ENCODE results near the gene DCXR. TPM values are rescaled to one million over a fixed set of nuclear protein-coding genes. Genes with fewer than 3 reads are reported as not detected.

The DCXR gene
- total RNA-seq, 1 experiment from 2014 or later = 306 TPM

DNA sequence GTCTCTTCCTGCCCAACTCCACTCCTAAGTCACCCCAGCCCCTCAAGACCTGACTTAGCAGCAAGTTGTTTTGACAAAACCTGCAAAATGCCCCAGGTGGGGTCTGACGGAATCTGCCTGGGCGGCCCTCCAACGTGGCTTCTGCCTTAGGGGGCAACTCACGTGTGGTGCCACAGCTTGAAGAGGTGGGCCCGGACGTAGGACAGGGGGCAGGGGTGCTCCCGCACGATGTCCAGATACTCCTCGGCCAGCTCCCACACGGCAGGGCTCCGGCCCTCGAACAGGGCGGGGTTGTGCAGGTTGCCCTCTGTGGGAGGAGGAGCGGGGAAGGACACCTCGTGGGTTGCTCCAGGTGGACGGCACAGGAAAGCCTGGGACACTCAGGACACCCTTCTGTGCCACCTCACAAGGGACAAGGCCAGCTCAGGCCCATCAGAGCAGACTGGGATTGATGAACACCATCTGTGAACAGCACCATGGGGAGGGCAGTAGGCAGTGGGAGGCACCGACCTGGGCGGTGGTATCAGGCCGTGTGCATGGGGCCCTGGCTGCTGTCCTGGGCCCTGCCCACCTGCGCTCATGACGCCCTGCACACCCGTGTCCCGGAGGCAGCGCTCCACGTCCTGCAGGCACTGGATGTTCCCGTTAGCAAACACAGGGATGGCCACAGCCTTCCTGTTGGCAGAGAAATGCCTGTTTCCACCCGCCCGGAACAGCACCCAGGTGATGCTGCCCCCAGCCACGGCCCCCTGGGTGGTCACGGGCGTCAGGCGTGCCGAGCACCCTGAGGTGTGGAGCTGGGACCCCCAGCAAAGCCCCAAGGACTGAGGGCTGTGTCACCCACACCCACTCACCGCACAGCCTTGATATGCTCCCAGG is 23.8 kb upstream of the DCXR start:
- no TSS peak for BruUV-seq (replicated peaks)
- no peaks in the 10 kb centered on the region for H3K9me3 ChIP-seq (ENCODE audit: control insufficient read depth in 1 of 2, insufficient read depth in 1 of 2, low read depth in 1 of 2, low read length in 2 of 2)
- no peak for TF ChIP-seq ELF1 (IDR thresholded peaks at IDR 0.05; ENCODE audit: borderline replicate concordance, low read depth)
- TF ChIP-seq ZNF274 (IDR thresholded peaks at IDR 0.05; ENCODE audit: low read depth, low read length) = no peak
- no peak for TF ChIP-seq CBX3 (IDR thresholded peaks at IDR 0.05; ENCODE audit: low read depth)
- TF ChIP-seq POLR2A (IDR thresholded peaks at IDR 0.05; ENCODE audit: borderline replicate concordance, extremely low read depth, insufficient read depth, insufficient read length) = no peak
- TF ChIP-seq RAD21 (IDR thresholded peaks at IDR 0.05; ENCODE audit: low read depth) = no peak
- no peak for TF ChIP-seq REST (IDR thresholded peaks at IDR 0.05; ENCODE audit: low read depth)
- no peak for TF ChIP-seq EZH2phosphoT487 (IDR thresholded peaks at IDR 0.05; ENCODE audit: borderline replicate concordance)
- no peak for TF ChIP-seq JUND (IDR thresholded peaks at IDR 0.05)
- no peak for TF ChIP-seq EZH2 (IDR thresholded peaks at IDR 0.05)
- no peak for TF ChIP-seq CEBPB (IDR thresholded peaks at IDR 0.05; ENCODE audit: low read depth)
- TF ChIP-seq SIN3A (IDR thresholded peaks at IDR 0.05; ENCODE audit: low read depth) = no peak
- TF ChIP-seq, protein P1, sequence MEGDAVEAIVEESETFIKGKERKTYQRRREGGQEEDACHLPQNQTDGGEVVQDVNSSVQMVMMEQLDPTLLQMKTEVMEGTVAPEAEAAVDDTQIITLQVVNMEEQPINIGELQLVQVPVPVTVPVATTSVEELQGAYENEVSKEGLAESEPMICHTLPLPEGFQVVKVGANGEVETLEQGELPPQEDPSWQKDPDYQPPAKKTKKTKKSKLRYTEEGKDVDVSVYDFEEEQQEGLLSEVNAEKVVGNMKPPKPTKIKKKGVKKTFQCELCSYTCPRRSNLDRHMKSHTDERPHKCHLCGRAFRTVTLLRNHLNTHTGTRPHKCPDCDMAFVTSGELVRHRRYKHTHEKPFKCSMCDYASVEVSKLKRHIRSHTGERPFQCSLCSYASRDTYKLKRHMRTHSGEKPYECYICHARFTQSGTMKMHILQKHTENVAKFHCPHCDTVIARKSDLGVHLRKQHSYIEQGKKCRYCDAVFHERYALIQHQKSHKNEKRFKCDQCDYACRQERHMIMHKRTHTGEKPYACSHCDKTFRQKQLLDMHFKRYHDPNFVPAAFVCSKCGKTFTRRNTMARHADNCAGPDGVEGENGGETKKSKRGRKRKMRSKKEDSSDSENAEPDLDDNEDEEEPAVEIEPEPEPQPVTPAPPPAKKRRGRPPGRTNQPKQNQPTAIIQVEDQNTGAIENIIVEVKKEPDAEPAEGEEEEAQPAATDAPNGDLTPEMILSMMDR (IDR thresholded peaks at IDR 0.05 in 2 of 3, conservative IDR thresholded peaks at IDR 0.05 in 1 of 3; ENCODE audit: borderline replicate concordance in 1 of 3, insufficient read depth in 1 of 3, low read depth in 2 of 3, low read length in 2 of 3) = no peak
- no peak for TF ChIP-seq SP1 (IDR thresholded peaks at IDR 0.05; ENCODE audit: low read depth)
- TF ChIP-seq, protein P2, sequence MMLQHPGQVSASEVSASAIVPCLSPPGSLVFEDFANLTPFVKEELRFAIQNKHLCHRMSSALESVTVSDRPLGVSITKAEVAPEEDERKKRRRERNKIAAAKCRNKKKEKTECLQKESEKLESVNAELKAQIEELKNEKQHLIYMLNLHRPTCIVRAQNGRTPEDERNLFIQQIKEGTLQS (IDR thresholded peaks at IDR 0.05) = no peak
- TF ChIP-seq ZFX (IDR thresholded peaks at IDR 0.05) = no peak
- no peak for TF ChIP-seq EGR1 (IDR thresholded peaks at IDR 0.05; ENCODE audit: low read depth)
- TF ChIP-seq TCF7L2 (IDR thresholded peaks at IDR 0.05; ENCODE audit: borderline replicate concordance, extremely low read depth, insufficient read depth, insufficient read length) = no peak
- no peak for TF ChIP-seq SRF (IDR thresholded peaks at IDR 0.05; ENCODE audit: low read depth)
- no peak for TF ChIP-seq ZBTB33 (IDR thresholded peaks at IDR 0.05; ENCODE audit: extremely low read depth, insufficient replicate concordance, low read length)
- TF ChIP-seq POLR2AphosphoS5 (IDR thresholded peaks at IDR 0.05; ENCODE audit: low read depth, low read length) = no peak

More for the DNA sequence above, 23.8 kb upstream of the DCXR start:
- Histone ChIP-seq H3K27ac (ENCODE audit: low read depth, low read length) (no peak overlapping the region; the same call in 1 of the 2 replicates), H3K9me2 (ENCODE audit: insufficient read depth) (no peaks in the 10 kb centered on the region), H3K4me2 (ENCODE audit: low read length) (no peak overlapping the region), H3K4me1 (ENCODE audit: control insufficient read depth in 1 of 2, insufficient read depth in 2 of 2, low read length in 2 of 2) (peaks cover 11 to 22% of the 10 kb centered on the region in 2 experiments; a peak in 3 of 4 replicates), H3K4me3 (replicated peaks in 1 of 2; ENCODE audit: low read depth in 1 of 2, low read length in 2 of 2) (no peak overlapping the region), H4K20me1 (ENCODE audit: insufficient read depth) (no peaks in the 10 kb centered on the region; the same call in 1 of the 2 replicates), H2AFZ (ENCODE audit: low read depth, low read length, poor library complexity, severe bottlenecking) (no peak overlapping the region), H3K79me2 (ENCODE audit: insufficient read depth, low read length) (peaks cover 35% of the 10 kb centered on the region), H3K27me3 (ENCODE audit: insufficient read depth, low read length) (no peaks in the 10 kb centered on the region), H3K36me3 (ENCODE audit: control insufficient read depth in 1 of 2, insufficient read depth in 2 of 2, low read length in 2 of 2) (peaks cover 18 to 75% of the 10 kb centered on the region in 2 experiments), H3K9ac (ENCODE audit: low read length) (no peak overlapping the region)
- DNase-seq (ENCODE audit: low read depth, low spot score) (no peak), ATAC-seq (no peak)
- ChIA-PET POLR2A (no interaction called here), RAD21 (ENCODE audit: low non-redundant PET in 1 of 2, low total read pairs in 2 of 2, uncharacterized antibody in 2 of 2, unreplicated experiment in 2 of 2) (no interaction called here), CTCF (no interaction called here)
- intact Hi-C loops (cut with micrococcal nuclease) = no loop called here
